C4-2B (cell line): Measurements from ENCODE around the gene PRDX3.
"Not testable (repeated sequence)": the region's sequence is repeated elsewhere in the genome, so short reads cannot be mapped to it uniquely, and the experiment has no call there.

Experiments
- H3K27ac ChIP-seq: fragments of 450-650 bp; 2 replicates; pipeline ENCODE4 v1.5.1; 2017
- ZFX ChIP-seq: fragments of 450-650 bp; IDR thresholded peaks from 2 replicates; pipeline ENCODE4 v1.6.1; 2017
- TF ChIP-seq, protein P1 (sequence below): fragments of 450-650 bp; conservative IDR thresholded peaks from 2 replicates; pipeline ENCODE4 v1.5.1; 2017; ENCODE audit warnings: mild to moderate bottlenecking

The PRDX3 gene

DNA sequence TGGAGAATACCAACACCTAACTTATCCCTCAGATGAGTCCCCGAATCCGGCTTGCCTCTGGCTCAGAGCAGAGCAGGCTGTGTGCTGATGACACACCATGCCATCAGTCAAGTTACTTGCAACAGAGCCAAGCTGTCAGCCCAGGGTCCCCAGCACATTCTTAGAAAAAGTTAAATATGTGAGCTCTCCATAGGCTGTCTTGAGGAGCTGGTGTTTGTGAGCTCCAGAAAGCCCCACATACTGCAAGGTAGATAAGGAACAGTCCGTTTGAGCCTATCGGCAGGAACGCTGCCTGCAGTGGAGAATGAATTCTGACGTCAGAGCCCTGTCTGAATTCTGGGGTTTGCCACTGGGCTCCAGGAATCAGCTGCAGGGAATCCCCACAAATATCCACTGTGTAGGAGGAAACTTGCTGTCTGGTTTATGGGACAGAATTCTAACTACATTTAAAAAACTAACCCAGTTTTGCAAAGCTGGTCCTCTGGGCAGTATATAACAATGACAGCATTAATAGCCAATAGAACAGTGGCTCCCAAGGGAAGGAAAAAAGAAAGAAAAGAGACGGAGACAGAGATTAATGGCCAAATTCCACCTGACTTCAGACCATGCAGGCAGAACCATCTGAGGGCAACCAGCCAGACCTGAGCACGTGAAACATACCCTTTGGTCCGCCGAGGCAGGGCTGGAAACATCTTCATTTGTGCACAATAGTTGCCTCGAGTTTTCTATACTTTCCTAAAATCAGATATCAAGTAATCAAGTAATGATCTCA, 16.7 kb downstream of the PRDX3 start:
- TF ChIP-seq, protein P1, sequence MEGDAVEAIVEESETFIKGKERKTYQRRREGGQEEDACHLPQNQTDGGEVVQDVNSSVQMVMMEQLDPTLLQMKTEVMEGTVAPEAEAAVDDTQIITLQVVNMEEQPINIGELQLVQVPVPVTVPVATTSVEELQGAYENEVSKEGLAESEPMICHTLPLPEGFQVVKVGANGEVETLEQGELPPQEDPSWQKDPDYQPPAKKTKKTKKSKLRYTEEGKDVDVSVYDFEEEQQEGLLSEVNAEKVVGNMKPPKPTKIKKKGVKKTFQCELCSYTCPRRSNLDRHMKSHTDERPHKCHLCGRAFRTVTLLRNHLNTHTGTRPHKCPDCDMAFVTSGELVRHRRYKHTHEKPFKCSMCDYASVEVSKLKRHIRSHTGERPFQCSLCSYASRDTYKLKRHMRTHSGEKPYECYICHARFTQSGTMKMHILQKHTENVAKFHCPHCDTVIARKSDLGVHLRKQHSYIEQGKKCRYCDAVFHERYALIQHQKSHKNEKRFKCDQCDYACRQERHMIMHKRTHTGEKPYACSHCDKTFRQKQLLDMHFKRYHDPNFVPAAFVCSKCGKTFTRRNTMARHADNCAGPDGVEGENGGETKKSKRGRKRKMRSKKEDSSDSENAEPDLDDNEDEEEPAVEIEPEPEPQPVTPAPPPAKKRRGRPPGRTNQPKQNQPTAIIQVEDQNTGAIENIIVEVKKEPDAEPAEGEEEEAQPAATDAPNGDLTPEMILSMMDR, result no peak
- TF ChIP-seq ZFX, result no peak
- H3K27ac ChIP-seq, result no peak overlapping the region

GRCh38 chr10:119159332-119159731, 19.3 kb downstream of the PRDX3 start:
- no peak overlapping the region for H3K27ac ChIP-seq
- TF ChIP-seq, protein P1, result no peak
- no peak for TF ChIP-seq ZFX

DNA sequence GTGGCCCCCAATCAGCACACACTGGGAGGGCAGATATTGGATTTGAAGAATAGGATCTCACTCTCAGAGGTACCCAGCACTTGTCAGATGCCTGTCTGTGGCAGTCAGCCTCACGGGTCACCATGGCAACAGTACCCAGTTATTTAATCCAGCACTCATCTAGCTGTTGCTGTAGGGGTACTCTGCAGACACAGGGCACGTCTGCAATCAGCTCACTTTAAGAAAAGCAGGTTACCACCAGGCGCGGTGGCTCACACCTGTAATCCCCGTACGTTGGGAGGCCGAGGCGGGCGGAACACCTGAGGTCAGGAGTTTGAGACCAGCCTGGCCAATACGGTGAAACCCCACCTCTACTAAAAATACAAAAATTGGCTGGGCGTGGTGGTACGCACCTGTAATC, 25.0 kb downstream of the PRDX3 start:
- TF ChIP-seq, protein P1, result no peak
- no peak overlapping the region for H3K27ac ChIP-seq

DNA sequence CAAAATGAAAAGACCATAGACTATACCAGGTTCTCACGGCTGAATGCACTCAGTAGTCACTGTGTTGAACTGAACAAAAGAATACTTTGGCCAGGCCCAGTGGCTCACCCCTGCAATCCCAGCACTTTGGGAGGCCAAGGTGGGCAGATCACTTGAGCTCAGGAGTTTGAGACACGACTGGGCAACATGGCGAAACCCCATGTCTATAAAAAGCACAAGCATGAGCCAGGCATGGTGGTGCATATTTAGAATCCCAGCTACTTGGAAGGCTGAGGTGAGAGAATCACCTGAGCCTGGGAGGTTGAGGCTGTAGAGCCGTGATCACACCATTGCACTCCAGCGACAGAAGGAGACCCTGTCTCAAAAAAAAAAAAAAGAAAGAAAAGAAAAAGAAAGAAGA, 25.6 kb downstream of the PRDX3 start:
- H3K27ac ChIP-seq, result no peak overlapping the region
- TF ChIP-seq ZFX, result no peak
- TF ChIP-seq, protein P1, result no peak

DNA sequence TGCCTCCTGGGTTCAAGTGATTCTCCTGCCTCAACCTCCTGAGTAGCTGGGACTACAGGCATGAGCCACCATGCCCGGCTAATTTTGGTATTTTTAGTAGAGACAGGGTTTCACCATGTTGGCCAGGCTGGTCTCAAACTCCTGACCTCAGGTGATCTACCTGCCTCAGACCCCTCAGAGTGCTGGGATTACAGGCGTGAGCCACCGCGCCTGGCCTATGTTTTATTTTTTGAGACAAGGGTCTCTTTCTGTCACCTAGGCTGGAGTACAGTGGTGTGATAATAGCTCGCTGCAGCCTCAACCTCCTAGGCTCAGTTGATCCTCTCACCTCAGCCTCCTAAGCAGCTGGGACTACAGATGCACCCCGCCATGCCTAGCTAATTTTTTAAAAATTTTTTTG, 27.0 kb downstream of the PRDX3 start:
- H3K27ac ChIP-seq, result not testable (repeated sequence)

DNA sequence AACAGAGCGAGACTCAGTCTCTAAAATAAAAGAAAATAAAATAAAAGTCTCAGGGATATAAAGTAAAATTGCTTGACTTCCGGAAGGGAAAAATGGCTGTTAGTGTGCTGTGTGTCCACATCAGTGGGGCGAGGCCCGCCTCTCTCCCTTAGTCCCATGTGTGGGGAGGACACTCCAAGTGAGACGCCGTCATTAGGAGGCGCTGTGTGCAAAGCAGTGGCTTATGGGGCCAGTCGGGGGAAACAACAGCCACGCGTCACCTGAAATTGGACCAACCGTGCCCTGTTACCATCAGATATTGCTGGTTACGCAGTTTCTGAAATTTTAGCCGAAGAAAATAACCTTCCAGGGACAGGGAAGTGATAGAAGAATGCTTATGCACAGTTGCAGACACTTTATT, 28.9 kb downstream of the PRDX3 start:
- TF ChIP-seq, protein P1, result no peak
- TF ChIP-seq ZFX, result no peak

GRCh38 chr10:119149157-119149556, 29.5 kb downstream of the PRDX3 start:
- TF ChIP-seq, protein P1, result no peak
- TF ChIP-seq ZFX, result no peak
- H3K27ac ChIP-seq, result no peak overlapping the region

More for the DNA sequence above, 28.9 kb downstream of the PRDX3 start:
- H3K27ac ChIP-seq, result no peak overlapping the region

GRCh38 chr10:119143657-119144056, 35.0 kb downstream of the PRDX3 start:
- no peak overlapping the region for H3K27ac ChIP-seq
- no peak for TF ChIP-seq ZFX
- TF ChIP-seq, protein P1, result no peak
